ENCODE data around the gene MAPK4.

- TF ChIP-seq TARDBP (IDR thresholded peaks at IDR 0.05) (no peak), HDGF (IDR thresholded peaks at IDR 0.05; ENCODE audit: borderline replicate concordance) (no peak), FOXM1 (IDR thresholded peaks at IDR 0.05; ENCODE audit: borderline replicate concordance) (no peak), SP1 (IDR thresholded peaks at IDR 0.05) (no peak), FOXA1 (IDR thresholded peaks at IDR 0.05) (no peak), BHLHE40 (IDR thresholded peaks at IDR 0.05; ENCODE audit: borderline replicate concordance) (no peak)
Measured at GRCh38 chr18:50674307-50674980, 114.6 kb downstream of the MAPK4 start.

Measured in HEK293T (cell line).